Measurements from ENCODE around the gene TADA2B.
"Not testable (repeated sequence)": the region's sequence is repeated elsewhere in the genome, so short reads cannot be mapped to it uniquely, and the experiment has no call there.

The TADA2B gene

DNA sequence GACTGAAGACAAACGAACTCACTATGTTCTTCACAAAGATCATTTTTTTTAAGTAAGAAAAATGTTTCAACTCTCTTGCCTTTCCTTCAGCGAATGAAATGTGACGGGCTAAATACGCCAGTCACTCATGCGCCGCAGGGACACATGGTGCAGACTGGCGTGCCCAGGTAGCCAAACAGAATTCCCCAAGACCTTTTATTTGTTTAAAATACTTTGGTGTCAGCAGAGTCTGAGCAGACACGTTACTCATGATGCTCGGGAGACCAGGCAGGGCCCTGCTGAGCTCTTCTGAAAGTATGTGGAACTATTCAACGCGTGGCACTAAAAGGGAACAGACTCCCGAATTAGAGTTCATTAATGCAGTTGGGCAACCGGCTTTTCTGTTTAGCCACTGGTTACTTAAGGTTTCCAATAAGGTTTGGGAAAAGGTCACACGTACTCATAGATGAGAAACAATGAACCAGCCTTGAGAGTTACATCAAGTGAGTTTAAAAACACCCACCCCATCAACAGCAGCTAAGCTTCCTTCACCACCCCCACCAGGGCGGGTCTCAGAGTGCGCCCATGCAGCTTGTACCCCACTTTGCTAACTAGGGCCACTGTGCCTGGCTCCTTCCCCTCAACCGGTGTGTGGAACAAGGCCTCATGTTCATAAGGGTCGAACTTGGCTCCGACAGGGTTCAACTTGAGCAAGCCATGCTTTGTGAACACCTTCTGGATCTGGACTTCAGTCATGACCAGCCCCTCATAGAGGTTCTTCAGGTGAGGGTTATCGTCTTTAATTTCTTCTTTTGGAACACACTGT, 17.4 kb downstream of the TADA2B start:
- no peak for DNase-seq

DNA sequence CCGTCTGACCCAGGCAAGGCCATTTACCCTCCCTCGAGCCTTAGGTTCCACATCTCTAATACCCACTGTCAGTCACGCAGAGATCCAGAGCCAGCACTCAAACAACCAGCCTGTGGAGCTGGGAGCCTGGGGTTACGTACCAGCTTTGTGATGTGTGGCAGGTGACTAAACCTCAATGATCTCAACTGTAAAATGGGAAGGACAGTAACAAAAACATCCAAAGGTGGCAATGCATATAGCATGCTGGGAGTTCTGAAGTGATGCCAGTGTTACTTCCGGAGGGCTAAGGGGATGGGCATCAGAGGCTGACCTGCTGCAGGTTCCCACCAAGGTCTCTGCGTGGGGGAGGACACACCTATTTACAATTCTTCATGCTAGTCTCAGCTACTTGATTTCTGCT, 18.6 kb downstream of the TADA2B start:
- no peak for DNase-seq

DNA sequence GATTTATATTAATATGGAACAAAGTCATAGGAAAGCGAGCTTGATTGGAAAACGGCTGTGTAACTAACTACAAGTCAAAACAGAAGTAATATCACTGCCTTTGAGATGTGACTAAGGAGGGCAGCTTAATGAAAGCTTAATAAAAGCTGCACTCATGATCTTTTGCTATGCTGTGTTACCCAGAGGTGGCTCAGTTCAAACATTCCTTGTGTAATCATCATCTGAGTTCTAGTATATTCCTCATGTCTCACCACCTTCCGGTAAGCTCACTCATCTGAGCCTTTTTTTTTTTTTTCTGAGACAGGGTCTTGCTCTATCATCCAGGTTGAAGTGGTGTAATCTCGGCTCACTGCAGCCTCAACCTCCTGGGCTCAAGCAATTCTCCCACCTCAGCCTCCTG, 19.6 kb downstream of the TADA2B start:
- DNase-seq, result no peak

DNA sequence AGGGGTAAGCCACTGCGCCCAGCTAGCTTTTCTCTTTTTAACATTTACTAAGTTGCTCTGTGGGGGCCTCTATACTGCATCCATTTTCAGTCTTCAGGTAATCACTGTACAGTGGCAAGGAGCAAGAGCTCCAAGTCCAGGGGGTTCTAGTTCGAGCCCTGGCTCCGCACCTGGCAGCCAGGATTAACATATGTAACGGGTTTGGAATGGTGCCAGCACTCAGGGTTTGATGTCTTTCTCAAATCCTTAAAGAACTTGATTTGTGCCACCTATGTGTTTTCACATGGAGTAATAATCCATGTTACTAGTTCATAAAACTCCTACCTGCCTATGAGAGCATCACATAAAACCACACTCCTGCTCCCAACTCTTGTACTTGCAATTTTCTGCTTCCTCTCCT, 20.2 kb downstream of the TADA2B start:
- DNase-seq, result no peak

DNA sequence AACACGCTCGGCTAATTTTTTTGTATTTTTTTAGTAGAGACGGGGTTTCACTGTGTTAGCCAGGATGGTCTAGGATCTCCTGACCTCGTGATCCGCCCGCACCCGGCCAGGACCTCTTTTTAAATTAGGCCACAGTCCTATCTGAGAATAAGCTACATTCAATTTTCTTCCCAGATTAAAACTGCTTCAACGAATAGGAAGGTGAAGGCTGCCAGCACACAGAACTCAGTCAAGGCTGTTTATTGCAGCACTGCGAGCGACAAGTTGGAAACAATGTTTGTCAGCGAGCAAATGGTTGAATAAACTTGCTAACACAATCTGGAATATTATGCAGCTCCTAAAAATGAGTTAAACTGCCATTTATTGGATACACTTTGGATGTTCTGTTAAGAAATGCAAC, 22.8 kb downstream of the TADA2B start:
- DNase-seq, result no peak

DNA sequence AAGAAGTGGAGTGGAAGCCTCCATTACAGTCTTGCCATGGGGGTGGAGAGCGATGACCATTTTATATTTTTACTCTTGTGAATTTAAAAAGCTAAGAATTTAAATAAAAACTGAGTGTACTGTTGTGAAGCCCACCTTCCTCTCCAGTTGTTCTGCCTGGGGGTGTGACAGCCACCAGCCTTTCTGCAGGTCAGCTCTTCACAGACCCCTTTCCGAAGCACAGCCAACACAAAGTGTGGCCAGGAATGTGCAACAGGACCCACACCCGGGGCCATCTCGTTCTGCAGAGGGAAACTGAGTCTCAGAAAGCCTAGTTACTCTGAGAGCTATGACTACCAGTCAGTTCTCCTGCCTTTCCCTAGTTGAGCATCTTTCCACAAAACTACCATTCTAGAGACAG, 23.3 kb downstream of the TADA2B start:
- no peak for DNase-seq

DNA sequence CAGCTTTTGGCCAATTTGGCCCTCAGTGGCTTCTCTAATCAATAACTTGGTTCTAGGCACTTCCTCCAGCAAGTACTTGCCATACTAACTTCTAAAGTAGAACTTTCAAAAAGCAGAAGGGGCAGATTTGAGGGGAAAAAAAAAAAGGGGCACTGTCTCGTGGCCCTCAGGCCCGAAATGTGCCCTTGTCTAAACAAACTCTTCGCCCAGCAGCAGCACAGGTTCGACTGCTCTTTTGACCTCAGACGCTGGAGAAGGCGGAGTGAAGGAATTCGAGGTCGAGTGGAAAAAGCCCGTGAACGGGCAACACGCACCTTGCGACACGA, 23.9 kb downstream of the TADA2B start:
- DNase-seq, result no peak

DNA sequence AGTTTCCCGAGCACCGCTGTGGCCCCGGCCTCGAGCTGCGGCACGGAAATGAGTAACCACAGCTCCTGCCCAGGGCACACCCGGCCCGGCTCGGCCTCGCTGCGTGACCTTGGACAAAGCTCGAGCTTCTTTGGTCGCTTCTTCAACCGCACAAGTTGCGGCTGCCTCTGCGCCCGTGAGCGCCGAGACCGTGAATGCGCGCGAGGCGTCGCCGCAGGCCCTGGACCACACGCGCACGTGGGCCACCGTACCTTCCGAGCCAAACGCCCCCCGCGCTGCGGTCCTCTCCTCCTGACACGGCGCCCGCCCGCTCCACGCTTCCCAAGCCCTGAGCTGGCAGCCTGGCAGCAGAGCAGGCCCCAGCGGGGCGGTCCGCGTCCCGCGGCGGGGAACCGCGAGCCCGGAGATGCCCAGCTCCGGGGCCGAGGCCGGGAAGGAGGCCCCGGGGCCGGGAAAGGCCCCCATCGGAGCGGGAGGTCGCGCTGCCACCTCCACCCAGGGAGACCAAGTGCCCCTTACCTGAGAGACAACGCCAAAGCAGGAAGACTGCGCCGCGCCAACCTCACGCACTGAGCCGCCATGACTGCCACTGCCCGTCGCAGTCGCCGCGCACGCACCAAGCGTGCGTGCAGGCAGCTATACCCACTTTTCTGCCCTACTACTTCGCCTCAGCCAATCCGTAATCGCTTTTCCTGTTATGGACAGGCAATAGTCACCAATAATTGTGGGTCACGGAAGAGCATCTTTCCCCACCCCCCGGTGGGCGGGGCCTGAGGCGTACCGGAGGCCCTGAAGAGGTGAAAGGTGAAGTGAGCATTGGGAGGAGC, 24.5 kb downstream of the TADA2B start, which contains the start of gene GRPEL1:
Gene GRPEL1, minus strand, starts transcription at position 613 of the 827 bp plus-strand sequence. Its CDS starts 32 bp downstream, at position 581.
- peak; percentile 100 for DNase-seq

DNA sequence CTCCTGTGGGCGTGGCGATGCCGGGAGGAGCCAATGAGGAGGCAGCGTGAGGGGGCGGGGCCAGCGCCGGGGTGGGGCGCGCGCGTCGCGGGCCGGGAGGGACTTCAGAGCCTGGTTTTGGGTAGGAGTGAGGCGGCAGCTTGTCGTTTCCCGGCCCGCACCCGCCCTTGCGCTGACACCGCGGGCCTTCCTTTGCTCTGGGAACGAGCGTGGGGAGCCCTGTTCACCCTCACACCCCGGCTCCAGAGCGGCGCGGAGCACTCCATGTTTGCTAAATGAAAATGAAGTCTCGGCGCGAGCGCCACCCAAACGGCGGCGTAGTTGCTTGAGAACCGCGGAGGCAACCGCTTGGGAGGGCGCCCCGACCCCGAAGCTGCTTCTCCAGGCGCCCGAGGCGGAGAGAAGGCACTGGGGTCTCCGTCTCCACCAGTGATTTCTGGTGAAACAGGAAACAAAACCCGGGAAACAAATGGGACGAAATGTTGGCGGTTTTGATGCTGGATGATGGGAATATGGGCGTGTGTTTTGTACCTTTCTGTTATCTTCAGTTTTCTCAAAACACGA, 25.2 kb downstream of the TADA2B start:
- DNase-seq, result no peak

DNA sequence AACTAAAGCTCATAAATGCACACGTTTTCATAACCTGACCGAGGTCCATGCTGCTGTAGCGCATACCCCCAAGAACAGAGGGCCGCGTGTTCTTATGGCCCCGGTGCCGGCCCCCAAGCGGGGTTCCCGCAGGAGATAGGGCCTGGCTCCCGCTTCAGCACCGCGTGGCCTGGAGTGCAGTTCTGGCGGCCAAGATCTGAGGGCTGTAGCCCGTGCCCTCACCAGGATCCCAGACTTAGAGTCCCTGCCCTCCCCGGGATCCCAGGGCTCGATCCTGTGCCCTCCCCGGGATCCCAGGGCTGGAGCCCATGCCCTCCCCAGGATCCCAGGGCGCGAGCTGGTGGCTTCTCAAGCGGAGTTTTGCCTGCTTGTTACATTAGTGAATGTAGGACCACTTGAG, 25.7 kb downstream of the TADA2B start:
- no peak for DNase-seq

DNA sequence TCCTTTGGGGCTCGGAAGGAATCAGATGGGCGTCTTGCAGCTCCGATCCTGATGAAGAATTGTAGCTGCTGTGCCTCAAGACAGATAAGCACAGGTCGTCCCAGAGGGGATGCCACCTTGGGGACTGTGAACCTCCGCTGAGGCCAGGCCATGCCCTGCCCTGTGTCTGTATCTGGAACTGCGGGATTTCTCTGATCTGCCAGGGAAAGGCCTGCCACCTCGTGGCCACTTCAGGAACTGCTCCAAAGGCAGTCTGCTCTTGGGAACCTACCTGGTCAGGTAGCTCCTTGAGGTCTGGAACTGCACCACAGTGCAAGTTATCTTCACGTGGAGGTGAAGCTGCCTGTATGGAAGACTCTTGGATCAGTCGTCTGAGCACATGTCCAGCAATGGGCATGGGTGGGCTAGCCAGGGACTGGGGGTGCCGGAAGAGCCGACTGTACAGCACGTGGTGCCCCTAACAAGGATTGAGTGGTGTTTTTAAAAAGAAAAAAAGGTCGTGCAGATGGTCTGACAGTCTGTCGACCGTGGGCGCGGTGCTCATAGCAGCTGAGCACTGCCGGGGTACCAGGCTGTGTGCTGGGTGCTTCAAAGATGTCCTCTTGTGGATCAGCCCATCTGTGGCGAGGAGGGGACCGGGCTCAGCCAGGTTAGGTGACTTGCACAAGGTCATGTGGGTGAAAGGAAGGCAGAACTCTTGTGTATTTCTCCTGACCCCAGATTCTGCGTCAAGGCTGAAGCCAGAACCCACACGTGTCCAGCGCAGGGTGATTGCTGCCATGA, 27.7 kb downstream of the TADA2B start:
- peak; percentile 91 for DNase-seq

DNA sequence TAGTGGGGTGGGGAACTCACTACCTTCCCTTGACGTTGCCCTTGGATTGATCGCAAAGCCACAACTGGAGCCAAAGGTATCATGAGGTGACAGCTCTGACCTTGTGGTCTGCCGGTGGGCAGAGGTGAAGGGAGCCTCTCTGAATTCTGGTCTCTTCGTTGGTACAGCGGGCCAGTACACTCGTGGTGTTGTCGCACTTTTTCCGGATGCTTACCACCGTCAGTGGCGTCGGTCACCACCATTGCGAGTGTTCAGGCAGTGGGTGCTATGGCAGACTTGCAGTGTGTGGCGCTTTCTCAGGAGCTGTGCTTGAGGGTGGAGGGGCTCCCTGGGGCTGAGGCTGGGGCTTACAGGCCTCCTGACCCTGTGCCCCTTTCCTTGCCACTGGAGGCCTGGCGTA, 29.9 kb downstream of the TADA2B start:
- DNase-seq, result no peak

DNA sequence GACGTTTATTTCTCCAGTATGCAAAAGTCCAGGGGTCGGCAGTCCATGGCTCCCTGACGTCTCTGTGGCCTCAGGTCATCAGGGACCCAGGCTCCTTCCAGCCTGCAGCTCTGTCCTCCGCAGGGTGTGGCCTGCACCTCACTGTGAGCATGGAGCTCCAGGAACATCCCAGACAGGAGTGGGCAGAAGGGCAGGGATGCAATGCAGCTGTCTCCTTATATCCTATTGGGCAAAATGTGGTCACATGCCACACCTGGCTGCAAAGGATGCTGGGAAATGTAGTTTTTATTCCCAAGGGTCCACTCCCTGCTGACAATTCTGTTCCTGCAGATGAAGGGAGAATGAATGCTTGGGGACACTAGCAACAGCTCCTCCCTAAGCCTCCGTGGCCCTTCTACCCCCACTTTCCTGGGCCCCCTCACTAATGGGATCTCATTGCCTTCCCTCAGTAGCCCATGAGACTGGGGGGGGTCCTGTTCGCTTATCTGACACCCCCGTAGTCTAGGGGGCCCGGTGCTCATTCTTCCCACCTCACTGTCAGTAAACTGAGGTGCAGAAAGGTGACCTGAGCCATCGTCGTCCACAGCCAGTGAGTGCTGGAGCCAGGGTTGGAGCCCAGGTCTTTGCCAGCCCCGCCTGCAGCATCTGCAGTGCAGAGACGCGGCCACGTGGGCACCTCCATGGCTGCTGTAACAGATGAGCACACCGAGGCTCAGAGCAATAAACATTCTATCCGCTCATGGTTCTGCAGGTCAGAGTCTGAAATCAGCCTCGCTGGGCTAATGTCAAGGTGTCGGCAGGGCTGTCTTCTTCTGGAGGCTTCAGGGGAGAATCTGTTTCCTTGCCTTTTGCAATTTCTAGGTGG, 30.6 kb downstream of the TADA2B start:
- DNase-seq, result no peak

DNA sequence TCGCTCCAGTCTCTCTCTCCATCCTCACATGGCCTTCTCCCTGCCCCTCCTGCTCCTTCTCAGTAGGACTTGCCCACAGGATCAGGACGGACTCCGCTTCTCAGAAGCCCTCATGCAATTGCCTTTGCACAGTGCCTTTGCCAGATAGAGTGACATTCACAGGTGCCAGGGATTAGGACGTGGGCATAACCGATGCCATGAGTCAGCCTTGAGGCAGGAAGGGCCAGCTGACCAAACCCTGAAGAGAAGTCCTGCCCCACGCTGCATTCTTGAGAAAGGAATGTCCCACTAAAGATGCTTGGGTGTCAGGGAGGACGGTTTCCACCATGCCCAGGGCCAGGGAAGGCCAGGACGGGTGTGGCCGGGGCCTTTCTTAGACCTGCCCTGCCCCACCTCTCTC, 31.3 kb downstream of the TADA2B start:
- DNase-seq, result no peak

DNA sequence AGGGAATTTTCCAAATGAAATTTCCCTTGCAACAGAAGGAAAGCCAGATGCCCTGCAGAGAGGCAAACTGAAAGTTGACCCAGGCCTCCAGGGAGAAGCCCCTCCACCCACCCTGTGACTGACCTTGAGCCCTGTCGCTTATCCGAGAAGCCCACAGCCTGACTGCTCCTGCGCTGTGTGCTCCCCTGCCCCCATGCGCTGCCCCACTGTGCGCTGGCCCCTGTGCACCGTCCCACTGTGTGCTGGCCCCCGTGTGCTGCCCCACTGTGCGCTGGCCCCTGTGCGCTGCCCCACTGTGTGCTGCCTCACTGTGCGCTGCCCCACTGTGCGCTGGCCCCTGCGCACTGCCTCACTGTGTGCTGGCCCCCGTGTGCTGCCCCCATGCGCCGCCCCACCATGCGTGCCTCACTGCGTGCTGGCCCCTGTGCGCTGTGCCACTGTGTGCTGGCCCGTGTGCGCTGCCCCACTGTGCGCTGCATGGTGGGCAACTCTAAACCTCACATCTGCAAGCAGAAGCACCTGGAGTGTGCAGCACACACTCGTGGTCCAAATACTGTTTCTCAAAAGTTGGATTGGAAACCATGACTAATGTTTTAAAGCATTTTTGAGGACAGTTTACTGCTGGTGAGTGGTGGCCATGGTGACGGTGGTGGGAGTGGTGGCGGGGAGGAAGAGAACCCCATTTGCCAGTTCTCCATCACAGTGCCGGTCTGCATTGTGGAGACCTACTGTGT, 33.0 kb downstream of the TADA2B start:
- DNase-seq, result no peak

DNA sequence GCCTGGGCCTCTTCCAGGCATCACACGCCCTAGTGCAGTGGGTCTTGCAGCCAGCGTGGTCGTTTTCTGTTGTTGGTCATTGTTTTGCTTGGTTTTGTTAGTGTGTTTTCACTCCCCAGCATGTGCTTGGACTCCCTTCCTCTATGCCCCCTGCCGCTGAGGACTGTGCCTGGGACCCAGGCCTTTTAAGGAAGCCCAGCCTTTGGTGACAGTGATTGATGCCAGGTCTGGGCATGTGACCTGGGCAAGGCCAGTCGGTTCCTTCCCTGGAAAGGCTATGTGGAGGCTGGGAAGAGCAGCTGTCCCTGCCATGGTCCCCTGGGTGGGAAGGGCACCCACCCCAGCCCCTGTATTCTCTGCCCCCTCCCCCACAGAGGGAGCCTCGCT, 33.5 kb downstream of the TADA2B start:
- DNase-seq, result no peak

DNA sequence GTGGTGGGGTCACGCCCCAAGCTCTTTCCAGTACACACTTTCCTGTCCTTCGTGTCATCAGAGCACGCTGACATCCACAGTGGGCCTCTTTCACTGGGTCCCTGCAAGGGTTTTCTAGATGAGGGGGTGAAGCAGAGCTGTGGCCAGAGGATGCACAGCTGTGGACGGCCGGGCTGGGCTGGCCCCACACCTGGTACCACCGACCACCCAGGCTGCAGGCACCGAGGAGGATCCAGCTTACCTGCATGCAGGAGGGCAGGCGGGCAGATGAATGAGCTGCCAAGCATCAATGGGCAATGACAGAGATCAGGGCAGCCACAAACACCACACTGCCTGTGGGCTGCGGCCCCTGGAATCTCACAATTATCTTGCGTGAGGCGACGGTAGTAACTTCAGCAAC, 34.2 kb downstream of the TADA2B start:
- no peak for DNase-seq

DNA sequence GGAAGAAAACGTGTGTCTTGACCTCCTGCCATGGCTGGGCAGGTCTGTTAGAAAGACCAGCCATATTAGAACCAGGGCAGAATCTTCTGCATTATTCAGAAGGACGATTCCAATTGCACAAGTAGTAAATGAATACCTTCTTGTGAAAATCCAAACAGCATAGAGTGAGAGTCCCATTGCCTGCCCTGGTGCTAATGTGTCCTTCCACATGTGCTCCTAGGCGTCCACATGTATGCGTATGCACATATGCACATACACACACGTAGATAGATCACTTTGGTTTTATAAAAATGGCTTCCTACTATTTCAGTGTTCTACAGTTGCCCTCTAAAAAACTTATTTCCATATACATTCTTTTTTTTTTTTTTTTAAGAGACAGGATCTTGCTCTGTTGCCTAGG, 34.9 kb downstream of the TADA2B start:
- DNase-seq, result no peak

DNA sequence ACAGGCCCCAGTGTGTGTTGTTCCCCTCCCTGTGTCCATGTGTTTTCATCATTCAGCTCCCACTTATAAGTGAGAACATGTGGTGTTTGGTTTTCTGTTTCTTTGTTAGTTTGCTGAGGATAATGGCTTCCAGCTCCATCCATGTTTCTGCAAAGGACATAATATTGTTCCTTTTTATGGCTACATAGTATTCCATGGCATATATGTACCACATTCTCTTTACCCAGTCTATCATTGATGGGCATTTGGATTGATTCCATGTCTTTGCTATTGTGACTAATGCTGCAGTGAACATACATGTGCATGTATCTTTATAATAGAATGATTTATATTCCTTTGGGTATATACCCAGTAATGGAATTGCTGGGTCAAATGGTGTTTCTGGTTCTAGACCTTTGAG, 36.3 kb downstream of the TADA2B start:
- DNase-seq, result not testable (repeated sequence)

DNA sequence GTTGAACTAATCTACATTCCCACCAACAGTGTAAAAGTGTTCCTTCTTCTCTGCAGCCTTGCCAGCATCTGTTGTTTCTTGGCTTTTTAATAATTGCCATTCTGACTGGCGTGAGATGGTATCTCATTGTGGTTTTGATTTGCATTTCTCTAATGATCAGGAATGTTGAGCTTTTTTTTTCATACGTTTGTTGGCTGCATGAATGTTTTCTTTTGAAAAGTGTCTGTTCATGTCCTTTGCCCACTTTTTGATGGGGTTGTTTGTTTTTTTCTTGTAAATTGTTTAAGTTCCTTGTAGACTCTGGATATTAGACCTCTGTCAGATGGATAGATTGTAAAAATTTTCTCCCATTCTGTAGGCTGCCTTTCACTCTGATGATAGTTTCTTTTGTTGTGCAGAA, 36.7 kb downstream of the TADA2B start:
- DNase-seq, result not testable (repeated sequence)
